ENCODE data around the gene PLD6. TPM values are rescaled to one million over a fixed set of nuclear protein-coding genes. Genes with fewer than 3 reads are reported as not detected.
A peak's percentile ranks its signal among the peaks of the same experiment; 100 is the strongest.

Gene PLD6
- total RNA-seq, 1 experiment from 2014 or later, result 0.09 TPM

DNA sequence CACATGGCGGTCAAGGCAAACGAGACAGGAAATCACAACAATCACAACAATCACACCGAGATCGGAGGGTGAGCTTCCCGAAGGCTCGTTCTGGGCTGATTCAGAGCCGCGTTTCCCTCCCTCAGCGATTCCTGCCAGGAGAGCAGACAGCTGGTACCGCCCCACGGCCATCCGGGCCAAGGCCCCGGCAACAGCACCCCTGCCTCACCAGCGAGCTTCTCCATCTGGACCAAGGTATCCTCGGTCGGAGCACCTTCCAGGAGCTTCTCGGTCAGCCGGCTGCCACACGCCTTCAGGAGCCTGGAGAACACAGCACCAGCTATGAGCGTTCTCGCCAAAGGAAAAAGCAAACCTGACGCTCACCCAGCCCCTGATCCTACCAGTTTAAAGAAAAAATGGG is 15.2 kb upstream of the PLD6 start:
- no peak overlapping the region for H2BK20ac ChIP-seq (ENCODE audit: low read depth, low read length, poor library complexity, severe bottlenecking)
- no peak overlapping the region for H3K9ac ChIP-seq (ENCODE audit: extremely low read depth, insufficient read length, low read length)
- H3K14ac ChIP-seq (ENCODE audit: insufficient read depth, low read length), result no peak overlapping the region
- H3K56ac ChIP-seq (ENCODE audit: insufficient read length, low read depth, low read length), result no peak overlapping the region
- H3K23me2 ChIP-seq (ENCODE audit: insufficient read length, low read depth, low read length, poor library complexity, severe bottlenecking), result no peaks in the 10 kb centered on the region
- no peaks in the 10 kb centered on the region for H3K27me3 Mint-ChIP-seq (ENCODE audit: low read depth)
- no peaks in the 10 kb centered on the region for H3K4me1 ChIP-seq (ENCODE audit: insufficient read depth, low read length)
- no peak overlapping the region for H2AFZ ChIP-seq (ENCODE audit: low read length)
- no peak overlapping the region for H4K8ac ChIP-seq (replicated peaks; ENCODE audit: insufficient read length, low read depth, low read length)
- H2BK120ac ChIP-seq (ENCODE audit: low read depth, low read length, poor library complexity, severe bottlenecking), result no peak overlapping the region
- DNase-seq, result no peak
- H3K18ac ChIP-seq (ENCODE audit: insufficient read length, low read depth, low read length), result no peak overlapping the region
- no peak overlapping the region for H2AK5ac ChIP-seq (ENCODE audit: insufficient read length, low read length)
- H3K36me3 Mint-ChIP-seq (ENCODE audit: insufficient read depth in 1 of 3, low read depth in 3 of 3), result peaks cover 42 to 91% (median 78%) of the 10 kb centered on the region in 3 experiments
- no peak overlapping the region for H4K5ac ChIP-seq (ENCODE audit: insufficient read length, low read depth, low read length)
- no peaks in the 10 kb centered on the region for H3K27me3 ChIP-seq (ENCODE audit: insufficient read depth, low read length)
- H3K9me3 Mint-ChIP-seq, result no peaks in the 10 kb centered on the region
- H2BK12ac ChIP-seq (ENCODE audit: insufficient read length, low read depth, low read length), result no peak overlapping the region
- H3K27ac Mint-ChIP-seq, result peak overlapping the region; percentile 36 to 82 (median 48); a peak in 4 of 7 replicates
- H3K4ac ChIP-seq (ENCODE audit: low read depth, low read length), result no peak overlapping the region
- H3K9me3 ChIP-seq (ENCODE audit: control insufficient read depth, low read depth, low read length), result no peaks in the 10 kb centered on the region
- no CpG with 5 or more reads among the region's 22 CpGs for WGBS (ENCODE audit: extremely low coverage, insufficient read length, low lambda C conversion rate)
- no peaks in the 10 kb centered on the region for H3K79me1 ChIP-seq (ENCODE audit: insufficient read depth, low read depth, low read length, poor library complexity, severe bottlenecking)
- H4K91ac ChIP-seq (ENCODE audit: insufficient read length, low read depth, low read length), result no peak overlapping the region
- H3K23ac ChIP-seq (ENCODE audit: insufficient read length, low read depth, low read length), result no peak overlapping the region
- peaks cover 0 to 6% of the 10 kb centered on the region in 2 experiments; a peak in 2 of 4 replicates for H3K4me1 Mint-ChIP-seq
- H4K20me1 ChIP-seq (ENCODE audit: control insufficient read depth, insufficient read depth, insufficient read length), result no peaks in the 10 kb centered on the region
- H3T11ph ChIP-seq (ENCODE audit: low read length), result no peak overlapping the region
- no peak overlapping the region for H3K4me2 ChIP-seq (ENCODE audit: insufficient read depth, insufficient read length, low read length)
- no peak overlapping the region for H2BK15ac ChIP-seq (ENCODE audit: low read depth, low read length)
- no peak overlapping the region for H3K27ac ChIP-seq (ENCODE audit: insufficient read length, low read depth, low read length)
- no peaks in the 10 kb centered on the region for H3K79me2 ChIP-seq (ENCODE audit: insufficient read depth, low read length)
- no peak overlapping the region for H2BK5ac ChIP-seq (ENCODE audit: insufficient read length, low read length)
- TF ChIP-seq, protein P1, sequence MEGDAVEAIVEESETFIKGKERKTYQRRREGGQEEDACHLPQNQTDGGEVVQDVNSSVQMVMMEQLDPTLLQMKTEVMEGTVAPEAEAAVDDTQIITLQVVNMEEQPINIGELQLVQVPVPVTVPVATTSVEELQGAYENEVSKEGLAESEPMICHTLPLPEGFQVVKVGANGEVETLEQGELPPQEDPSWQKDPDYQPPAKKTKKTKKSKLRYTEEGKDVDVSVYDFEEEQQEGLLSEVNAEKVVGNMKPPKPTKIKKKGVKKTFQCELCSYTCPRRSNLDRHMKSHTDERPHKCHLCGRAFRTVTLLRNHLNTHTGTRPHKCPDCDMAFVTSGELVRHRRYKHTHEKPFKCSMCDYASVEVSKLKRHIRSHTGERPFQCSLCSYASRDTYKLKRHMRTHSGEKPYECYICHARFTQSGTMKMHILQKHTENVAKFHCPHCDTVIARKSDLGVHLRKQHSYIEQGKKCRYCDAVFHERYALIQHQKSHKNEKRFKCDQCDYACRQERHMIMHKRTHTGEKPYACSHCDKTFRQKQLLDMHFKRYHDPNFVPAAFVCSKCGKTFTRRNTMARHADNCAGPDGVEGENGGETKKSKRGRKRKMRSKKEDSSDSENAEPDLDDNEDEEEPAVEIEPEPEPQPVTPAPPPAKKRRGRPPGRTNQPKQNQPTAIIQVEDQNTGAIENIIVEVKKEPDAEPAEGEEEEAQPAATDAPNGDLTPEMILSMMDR (conservative IDR thresholded peaks at IDR 0.05), result no peak
- no peak overlapping the region; a peak in 1 of 5 replicates for H3K4me3 Mint-ChIP-seq

All from H9 (cell line).